GM12892 (cell line): Measurements from ENCODE around the gene CAMTA1.

Source experiments
- POLR2A ChIP-seq: IDR thresholded peaks from 2 replicates; pipeline ENCODE4 v1.6.1; 2011; ENCODE audit warnings: low read depth, low read length, control low read depth
- POLR2AphosphoS5 ChIP-seq: IDR thresholded peaks from 2 replicates; pipeline ENCODE4 v1.6.1; 2011; ENCODE audit warnings: low read depth, low read length, control low read depth

- no peak for TF ChIP-seq POLR2A
- TF ChIP-seq POLR2AphosphoS5, result no peak
These were observed 474.7 kb downstream of the CAMTA1 start for GRCh38 chr1:7259955-7260354.
